Hematopoietic multipotent progenitor cell (in vitro differentiated cells): Measurements from ENCODE around the gene NPSR1. TPM values are rescaled to one million over a fixed set of nuclear protein-coding genes. Genes with fewer than 3 reads are reported as not detected.
"Not testable (repeated sequence)": the region's sequence is repeated elsewhere in the genome, so short reads cannot be mapped to it uniquely, and the experiment has no call there.

Experiments
- DNase-seq, 3 donors: peaks; one replicate each; pipeline ENCODE4 v3.0.0-alpha.2; 2011 to 2015; ENCODE audit warnings: low read depth in 2 of 3, low spot score in 2 of 3
- total RNA-seq: library from RNA; depleted of rRNA; stranded (reverse); fragments of >200 nt; gene quantifications from one replicate; pipeline ENCODE4 v1.2.3, GENCODE V29; 2012

The NPSR1 gene
- under 0.01 TPM for total RNA-seq

- DNase-seq = no peak
Observed at GRCh38 chr7:34657632-34658268, at the start of gene NPSR1. NPSR1 (plus strand) TSS chr7:34658218; CDS start chr7:34658413, 195 bp downstream.

GRCh38 chr7:34612661-34613060, 45.4 kb upstream of the NPSR1 start:
- DNase-seq = no peak

GRCh38 chr7:34620425-34620824, 37.6 kb upstream of the NPSR1 start:
- DNase-seq = no peak

GRCh38 chr7:34622182-34622581, 35.8 kb upstream of the NPSR1 start:
- DNase-seq = no peak

- DNase-seq = no peak
Observed at GRCh38 chr7:34622771-34623250, 35.2 kb upstream of the NPSR1 start.

GRCh38 chr7:34628618-34629017, 29.4 kb upstream of the NPSR1 start:
- DNase-seq = not testable (repeated sequence)

- DNase-seq = no peak
Observed at GRCh38 chr7:34652809-34653208, 5.2 kb upstream of the NPSR1 start.

- DNase-seq = no peak
Observed at GRCh38 chr7:34653787-34654186, 4.2 kb upstream of the NPSR1 start.

- DNase-seq = no peak
Observed at GRCh38 chr7:34655384-34655783, 2.6 kb upstream of the NPSR1 start.

- no peak for DNase-seq
Observed at GRCh38 chr7:34656041-34656440, 2.0 kb upstream of the NPSR1 start.

GRCh38 chr7:34659472-34660075, 1.6 kb downstream of the NPSR1 start:
- DNase-seq = no peak

GRCh38 chr7:34662058-34662708, 4.2 kb downstream of the NPSR1 start:
- DNase-seq = no peak

GRCh38 chr7:34664755-34665154, 6.7 kb downstream of the NPSR1 start:
- DNase-seq = no peak

GRCh38 chr7:34672430-34672829, 14.4 kb downstream of the NPSR1 start:
- no peak for DNase-seq

- no peak for DNase-seq
Observed at GRCh38 chr7:34673066-34673465, 15.0 kb downstream of the NPSR1 start.

GRCh38 chr7:34675749-34676374, 17.8 kb downstream of the NPSR1 start:
- DNase-seq = peak in 1 of 3 donors; percentile 27

GRCh38 chr7:34677491-34677890, 19.5 kb downstream of the NPSR1 start:
- DNase-seq = no peak

- DNase-seq = no peak
Observed at GRCh38 chr7:34687529-34687928, 29.5 kb downstream of the NPSR1 start.

- no peak for DNase-seq
Observed at GRCh38 chr7:34696415-34696814, 38.4 kb downstream of the NPSR1 start.

GRCh38 chr7:34709771-34710170, 51.8 kb downstream of the NPSR1 start:
- DNase-seq = no peak

- DNase-seq = peak in 1 of 3 donors; percentile 9
Observed at GRCh38 chr7:34718867-34719266, 60.8 kb downstream of the NPSR1 start.
